CD8-positive, alpha-beta memory T cell (primary cell): ENCODE results near the gene THEM5. TPM values are rescaled to one million over a fixed set of nuclear protein-coding genes. Genes with fewer than 3 reads are reported as not detected.

Source experiments
- CTCF ChIA-PET: fragments of 350-600 bp; sonication (Branson Sonifier 250); formaldehyde crosslinking; loops from one replicate; lab custom pipeline; 2021; ENCODE audit warnings: antibody characterized with exemption; lab: Charles Lee
- POLR2A ChIA-PET: fragments of 350-600 bp; sonication (Branson Sonifier 250); formaldehyde crosslinking; loops from one replicate; lab custom pipeline; 2021; ENCODE audit warnings: antibody characterized with exemption; lab: Charles Lee
- DNase-seq, 5 donors: peaks; one replicate each; pipeline versions ENCODE4 v3.0.0 to v3.0.0-alpha.2; 2020 to 2022; ENCODE audit warnings: mixed read lengths in 1 of 5
- H3K27ac ChIP-seq: one replicate; pipeline ENCODE4 v1.7.0; 2013; ENCODE audit warnings: low read depth, mild to moderate bottlenecking, low read length, moderate library complexity
- H3K27me3 ChIP-seq: 2 replicates; pipeline ENCODE4 v1.7.0; 2013; ENCODE audit warnings: low read length, mild to moderate bottlenecking; ENCODE audit not compliant: insufficient read depth, poor library complexity, severe bottlenecking
- H3K36me3 ChIP-seq: 2 replicates; pipeline ENCODE4 v1.7.0; 2013; ENCODE audit warnings: mild to moderate bottlenecking, low read length, moderate library complexity; ENCODE audit not compliant: insufficient read depth
- H3K4me1 ChIP-seq: 2 replicates; pipeline ENCODE4 v1.7.0; 2013; ENCODE audit warnings: mild to moderate bottlenecking, low read length, moderate library complexity; ENCODE audit not compliant: insufficient read depth
- H3K4me3 ChIP-seq: 2 replicates; pipeline ENCODE4 v1.7.0; 2013; ENCODE audit warnings: mild to moderate bottlenecking, low read length
- H3K9me3 ChIP-seq: 2 replicates; pipeline ENCODE4 v1.7.0; 2013; ENCODE audit warnings: mild to moderate bottlenecking, low read length
- H3K27ac Mint-ChIP-seq, 8 donors: one replicate each; pipeline ENCODE4 v1.8.0; 2020 to 2021; ENCODE audit warnings: mixed read lengths in 8 of 8, mild to moderate bottlenecking in 6 of 8, inconsistent platforms in 3 of 8, moderate library complexity in 3 of 8
- H3K27me3 Mint-ChIP-seq, 2 donors: one replicate each; pipeline ENCODE4 v1.8.0; 2020 to 2021; ENCODE audit warnings: mixed read lengths in 2 of 2, mild to moderate bottlenecking in 1 of 2, moderate library complexity in 1 of 2
- H3K36me3 Mint-ChIP-seq, 3 donors: one replicate each; pipeline ENCODE4 v1.8.0; 2020 to 2021; ENCODE audit warnings: mixed read lengths in 3 of 3, inconsistent platforms in 1 of 3, mild to moderate bottlenecking in 1 of 3
- H3K4me1 Mint-ChIP-seq, 3 donors: one replicate each; pipeline ENCODE4 v1.8.0; 2020 to 2021; ENCODE audit warnings: mixed read lengths in 3 of 3, inconsistent platforms in 1 of 3, mild to moderate bottlenecking in 1 of 3
- H3K4me3 Mint-ChIP-seq, 7 donors: one replicate each; pipeline ENCODE4 v1.8.0; 2020 to 2021; ENCODE audit warnings: mixed read lengths in 7 of 7, mild to moderate bottlenecking in 6 of 7, moderate library complexity in 4 of 7, inconsistent platforms in 2 of 7
- H3K9me3 Mint-ChIP-seq, 5 donors: one replicate each; pipeline ENCODE4 v1.8.0; 2020 to 2022; ENCODE audit warnings: mixed read lengths in 5 of 5, mild to moderate bottlenecking in 3 of 5, moderate library complexity in 2 of 5, inconsistent platforms in 1 of 5
- polyA plus RNA-seq: library from polyadenylated mRNA; unstranded; fragments of 300-500 nt; fragmentation: Illumina TruSeq; gene quantifications from one replicate; pipeline ENCODE4 v1.2.3, GENCODE V29; 2021
- total RNA-seq, 2 experiments: library from RNA; stranded (reverse); gene quantifications; one replicate each; pipeline ENCODE4 v1.2.3, GENCODE V29; 2021

The THEM5 gene
- total and polyA plus RNA-seq, 3 experiments from 2014 or later: 0.38 TPM; not detected in 2

DNA sequence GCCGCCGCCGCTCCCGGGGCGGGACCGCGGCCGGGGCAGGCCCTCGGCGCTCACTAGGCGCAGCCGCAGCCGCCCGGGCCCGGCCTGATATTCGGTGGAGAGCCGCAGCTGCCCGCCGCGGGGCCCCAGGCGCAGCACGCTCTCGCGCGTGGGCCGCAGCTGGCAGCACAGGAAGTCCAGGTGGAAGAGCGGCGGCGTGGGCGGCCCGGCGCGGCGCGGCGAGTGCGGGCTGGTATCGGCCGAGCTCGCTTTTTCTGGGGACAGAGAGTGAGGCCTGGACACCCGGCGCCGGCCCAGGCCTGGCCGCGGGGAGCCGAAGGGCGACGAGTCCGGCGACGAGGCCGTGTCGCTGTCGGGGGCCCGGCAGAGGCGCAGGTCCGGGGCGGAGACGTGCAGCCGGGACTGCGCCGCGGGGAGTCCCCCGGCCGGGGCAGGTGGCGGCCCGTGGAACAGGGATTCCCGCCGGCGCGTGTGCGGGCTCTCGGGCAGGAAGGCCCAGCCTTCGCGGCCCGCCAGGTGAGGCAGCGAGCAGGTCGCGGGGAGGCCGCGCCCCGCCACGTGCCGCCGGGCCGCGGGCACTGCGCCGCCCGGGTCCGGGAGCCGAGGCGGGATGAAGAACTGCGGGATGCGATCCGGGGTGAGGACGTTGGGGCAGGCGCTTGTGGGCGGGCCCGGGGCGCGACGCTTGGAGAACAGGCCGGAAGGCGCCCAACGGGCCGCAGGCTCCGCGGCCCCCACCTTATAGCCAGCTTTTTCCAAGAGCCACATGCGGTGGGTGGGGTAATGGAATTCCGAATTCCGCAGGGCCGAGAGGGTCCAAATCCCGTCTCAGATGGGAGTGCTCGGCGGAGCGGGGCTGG lies 15.1 kb downstream of the THEM5 start:
- peaks cover 51 to 66% (median 60%) of the 10 kb centered on the region in 3 donors for H3K4me1 Mint-ChIP-seq
- peak in 3 of 5 donors; percentile 38 to 60 (median 43) for DNase-seq
- Histone ChIP-seq H3K27ac (peak overlapping the region; percentile 67), H3K4me3 (peak overlapping the region; percentile 74), H3K27me3 (no peaks in the 10 kb centered on the region), H3K9me3 (no peaks in the 10 kb centered on the region), H3K4me1 (peaks cover 48% of the 10 kb centered on the region), H3K36me3 (no peaks in the 10 kb centered on the region)
- POLR2A ChIA-PET: interaction anchor here (0.5 to 0.9 kb wide), 4 partner anchors 47 to 1945 kb away, joined by 3 to 4 read pairs (median 4); no protein-coding TSS in a partner anchor
- no peaks in the 10 kb centered on the region for H3K9me3 Mint-ChIP-seq
- H3K4me3 Mint-ChIP-seq: peak overlapping the region; percentile 82 to 96 (median 87)
- CTCF ChIA-PET: interaction anchor here (2.4 kb wide), 1 partner anchor 23 kb away, joined by 10 read pairs; no protein-coding TSS in a partner anchor
- peaks cover 0 to 3% (median 0%) of the 10 kb centered on the region in 3 donors for H3K36me3 Mint-ChIP-seq
- peaks cover 0 to 2% of the 10 kb centered on the region in 2 donors for H3K27me3 Mint-ChIP-seq
- peak overlapping the region; percentile 67 to 98 (median 92) for H3K27ac Mint-ChIP-seq

DNA sequence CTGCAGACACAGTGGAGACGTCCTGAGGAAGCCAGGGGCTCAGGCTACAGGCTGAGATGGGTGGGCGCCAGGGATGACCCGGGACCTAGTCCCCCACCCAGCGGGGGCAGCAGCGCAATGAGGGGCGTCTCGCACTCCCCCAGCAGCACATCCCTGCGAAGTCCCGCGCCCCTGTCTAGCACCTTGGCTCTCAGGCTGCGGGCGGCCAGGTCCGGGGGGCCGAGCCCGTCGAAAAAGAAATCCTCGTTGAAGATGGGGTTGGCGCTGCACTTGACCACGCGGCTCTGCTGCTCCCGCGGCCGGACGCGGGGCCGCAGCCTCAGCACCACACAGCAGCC lies 15.7 kb downstream of the THEM5 start:
- Mint-ChIP-seq H3K27me3 (peaks cover 0 to 2% of the 10 kb centered on the region in 2 donors), H3K4me3 (peak overlapping the region; percentile 80 to 95 (median 93)), H3K9me3 (no peaks in the 10 kb centered on the region), H3K4me1 (peaks cover 56 to 72% (median 66%) of the 10 kb centered on the region in 3 donors), H3K27ac (peak overlapping the region; percentile 87 to 99 (median 96)), H3K36me3 (peaks cover 0 to 3% (median 0%) of the 10 kb centered on the region in 3 donors)
- Histone ChIP-seq H3K27ac (no peak overlapping the region), H3K4me1 (peaks cover 51% of the 10 kb centered on the region), H3K36me3 (no peaks in the 10 kb centered on the region), H3K27me3 (no peaks in the 10 kb centered on the region), H3K4me3 (peak overlapping the region; percentile 23), H3K9me3 (no peaks in the 10 kb centered on the region)
- DNase-seq: peak in 3 of 5 donors; percentile 37 to 57 (median 40)
- POLR2A ChIA-PET: interaction anchor here (0.8 to 0.9 kb wide), 2 partner anchors 47 to 178 kb away, joined by 3 to 4 read pairs; no protein-coding TSS in a partner anchor
- CTCF ChIA-PET: interaction anchor here (2.3 to 2.4 kb wide), 2 partner anchors 23 to 244 kb away, joined by 10 to 16 read pairs; no protein-coding TSS in a partner anchor

DNA sequence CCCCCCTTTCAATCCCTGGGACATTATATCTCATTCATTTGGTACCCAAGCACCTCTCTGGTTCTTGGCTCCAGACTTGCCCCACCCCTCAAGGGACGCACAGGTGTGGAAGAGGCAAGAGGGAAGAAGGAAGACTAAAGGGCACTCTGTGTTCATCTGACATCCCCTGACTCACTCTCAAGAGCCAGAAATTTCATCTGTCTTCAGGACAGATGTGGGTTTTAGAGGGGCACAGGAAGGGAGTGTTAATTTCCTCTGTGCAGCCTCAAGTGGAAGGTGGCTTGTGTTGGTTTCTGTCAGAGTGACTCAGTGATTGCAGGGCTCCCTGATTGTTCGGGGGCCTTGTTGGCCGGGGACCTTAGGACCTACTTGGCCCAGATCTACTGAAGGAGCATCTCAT lies 16.3 kb downstream of the THEM5 start:
- H3K36me3 Mint-ChIP-seq: peaks cover 0 to 3% (median 0%) of the 10 kb centered on the region in 3 donors
- H3K27ac Mint-ChIP-seq: peak overlapping the region; percentile 87 to 99 (median 96)
- H3K4me3 ChIP-seq: peak overlapping the region; percentile 23
- no peaks in the 10 kb centered on the region for H3K9me3 Mint-ChIP-seq
- peaks cover 51% of the 10 kb centered on the region for H3K4me1 ChIP-seq
- H3K4me1 Mint-ChIP-seq: peaks cover 63 to 78% (median 72%) of the 10 kb centered on the region in 3 donors
- H3K27ac ChIP-seq: no peak overlapping the region
- POLR2A ChIA-PET: interaction anchor here (0.9 kb wide), 1 partner anchor 46 kb away, joined by 3 read pairs; no protein-coding TSS in a partner anchor
- peaks cover 0 to 2% of the 10 kb centered on the region in 2 donors for H3K27me3 Mint-ChIP-seq
- H3K27me3 ChIP-seq: no peaks in the 10 kb centered on the region
- H3K4me3 Mint-ChIP-seq: peak overlapping the region; percentile 80 to 95 (median 93)
- no peaks in the 10 kb centered on the region for H3K9me3 ChIP-seq
- CTCF ChIA-PET: interaction anchor here (0.7 to 2.4 kb wide), 21 partner anchors 9 to 387 kb away, joined by 3 to 16 read pairs (median 4); no protein-coding TSS in a partner anchor
- no peaks in the 10 kb centered on the region for H3K36me3 ChIP-seq
- peak in 2 of 5 donors; percentile 43 to 48 for DNase-seq

DNA sequence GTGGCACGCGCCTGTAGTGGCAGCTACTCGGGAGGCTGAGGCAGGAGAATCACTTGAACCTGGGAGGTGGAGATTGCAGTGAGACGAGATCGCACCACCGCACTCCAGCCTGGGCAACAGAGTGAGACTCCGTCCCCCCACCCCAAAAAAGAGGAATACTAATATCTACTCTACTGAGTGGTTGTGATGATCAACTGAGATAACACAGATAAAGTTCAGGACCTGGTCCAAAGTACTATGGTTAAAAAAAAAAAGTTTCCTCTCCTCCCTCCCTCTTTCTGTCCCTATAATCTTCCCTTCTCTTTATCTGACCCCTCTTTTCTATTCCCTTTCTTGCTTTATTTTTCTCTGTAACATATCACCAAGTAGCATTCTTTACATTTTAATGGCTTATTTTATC lies 17.9 kb downstream of the THEM5 start:
- Histone ChIP-seq H3K36me3 (no peaks in the 10 kb centered on the region), H3K27ac (no peak overlapping the region), H3K4me1 (peaks cover 56% of the 10 kb centered on the region), H3K27me3 (no peaks in the 10 kb centered on the region), H3K4me3 (no peak overlapping the region), H3K9me3 (no peaks in the 10 kb centered on the region)
- peaks cover 68 to 84% (median 76%) of the 10 kb centered on the region in 3 donors for H3K4me1 Mint-ChIP-seq
- DNase-seq: no peak
- H3K27ac Mint-ChIP-seq: peak overlapping the region in 5 of 8 donors; percentile 72 to 98 (median 85)
- no peak overlapping the region for H3K4me3 Mint-ChIP-seq
- CTCF ChIA-PET: interaction anchor here (0.9 to 2.4 kb wide), 22 partner anchors 7 to 385 kb away, joined by 3 to 16 read pairs (median 4); partner anchors contain the start of gene TDRKH
- POLR2A ChIA-PET: no interaction called here
- peaks cover 0 to 2% of the 10 kb centered on the region in 2 donors for H3K27me3 Mint-ChIP-seq
- no peaks in the 10 kb centered on the region for H3K9me3 Mint-ChIP-seq
- H3K36me3 Mint-ChIP-seq: no peaks in the 10 kb centered on the region

DNA sequence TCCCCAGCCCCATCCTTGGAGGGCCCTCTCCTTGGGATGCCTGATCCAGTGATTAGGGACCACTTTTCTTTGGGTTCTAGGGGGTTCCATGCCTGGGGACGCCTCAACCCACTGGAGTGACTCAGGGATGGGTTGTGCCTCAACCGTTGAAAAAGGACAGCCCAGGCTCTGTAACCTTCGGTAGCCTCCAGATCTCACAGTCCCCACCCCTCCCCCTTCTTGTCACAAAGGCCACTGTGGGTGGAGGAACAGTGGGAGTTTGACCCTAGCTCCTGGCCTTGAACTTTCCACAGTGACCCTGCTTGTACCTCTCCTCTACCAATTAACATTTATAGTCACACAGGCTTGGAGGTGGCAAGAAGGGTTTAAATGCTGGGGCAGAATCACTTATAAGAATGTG lies 19.3 kb downstream of the THEM5 start:
- no peaks in the 10 kb centered on the region for H3K9me3 Mint-ChIP-seq
- no peak for DNase-seq
- H3K27ac Mint-ChIP-seq: peak overlapping the region in 7 of 8 donors; percentile 70 to 99 (median 89)
- Histone ChIP-seq H3K36me3 (no peaks in the 10 kb centered on the region), H3K4me3 (no peak overlapping the region), H3K27me3 (no peaks in the 10 kb centered on the region), H3K4me1 (peaks cover 58% of the 10 kb centered on the region), H3K27ac (no peak overlapping the region), H3K9me3 (no peaks in the 10 kb centered on the region)
- ChIA-PET CTCF (interaction anchor here (1.0 to 1.2 kb wide), 2 partner anchors 99 to 240 kb away, joined by 3 read pairs; no protein-coding TSS in a partner anchor), POLR2A (interaction anchor here (0.6 kb wide), 1 partner anchor 42 kb away, joined by 3 read pairs; no protein-coding TSS in a partner anchor)
- peak overlapping the region in 1 of 7 donors; percentile 64 for H3K4me3 Mint-ChIP-seq
- no peaks in the 10 kb centered on the region for H3K36me3 Mint-ChIP-seq
- H3K4me1 Mint-ChIP-seq: peaks cover 69 to 84% (median 76%) of the 10 kb centered on the region in 3 donors
- peaks cover 0 to 2% of the 10 kb centered on the region in 2 donors for H3K27me3 Mint-ChIP-seq

DNA sequence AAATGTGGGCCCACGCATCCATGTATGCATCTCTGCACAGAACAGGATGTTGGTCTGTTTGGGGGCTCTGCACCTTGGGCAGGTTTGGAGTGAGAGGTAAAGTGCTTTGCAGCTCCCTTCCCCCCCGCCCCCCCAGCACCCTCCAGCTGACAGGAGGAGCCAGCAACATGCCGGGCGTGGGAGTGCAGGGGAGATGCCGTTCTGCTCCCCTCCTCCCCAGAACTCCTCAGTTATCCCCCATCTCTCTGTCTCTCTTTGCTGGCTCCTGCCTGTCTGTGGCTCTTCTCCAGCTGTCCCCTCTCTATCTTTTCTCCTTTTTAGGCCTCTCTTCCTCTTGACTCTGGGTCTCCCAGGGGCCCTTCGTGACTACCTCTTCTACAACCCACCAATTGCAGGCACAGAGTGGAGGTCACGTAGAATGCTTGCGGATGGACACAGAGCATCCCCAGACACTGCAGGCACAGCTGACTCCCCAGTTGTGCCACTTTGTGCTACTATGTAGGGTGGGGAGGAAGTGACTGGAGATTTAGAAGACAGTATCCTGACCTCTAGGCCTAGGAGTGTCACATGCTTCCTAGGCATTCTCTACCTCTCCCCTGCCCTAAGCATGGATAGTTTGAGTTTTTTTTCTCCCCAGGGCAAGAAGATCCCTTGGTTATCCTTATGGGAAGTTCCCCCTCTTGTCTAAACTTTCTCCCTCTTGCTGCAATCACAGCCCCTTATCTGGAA lies 20.2 kb downstream of the THEM5 start:
- H3K36me3 Mint-ChIP-seq: no peaks in the 10 kb centered on the region
- no peaks in the 10 kb centered on the region for H3K9me3 Mint-ChIP-seq
- POLR2A ChIA-PET: no interaction called here
- H3K27me3 ChIP-seq: no peaks in the 10 kb centered on the region
- H3K4me3 Mint-ChIP-seq: peak overlapping the region in 6 of 7 donors; percentile 37 to 80 (median 63)
- H3K4me1 Mint-ChIP-seq: peaks cover 75 to 88% (median 80%) of the 10 kb centered on the region in 3 donors
- no peak for DNase-seq
- no peaks in the 10 kb centered on the region for H3K9me3 ChIP-seq
- CTCF ChIA-PET: interaction anchor here (0.7 to 0.8 kb wide), 2 partner anchors 25 to 168 kb away, joined by 3 read pairs; no protein-coding TSS in a partner anchor
- H3K27ac Mint-ChIP-seq: peak overlapping the region; percentile 34 to 99 (median 90)
- H3K4me3 ChIP-seq: no peak overlapping the region
- peaks cover 0 to 2% of the 10 kb centered on the region in 2 donors for H3K27me3 Mint-ChIP-seq
- H3K4me1 ChIP-seq: peaks cover 59% of the 10 kb centered on the region
- no peak overlapping the region for H3K27ac ChIP-seq
- no peaks in the 10 kb centered on the region for H3K36me3 ChIP-seq

DNA sequence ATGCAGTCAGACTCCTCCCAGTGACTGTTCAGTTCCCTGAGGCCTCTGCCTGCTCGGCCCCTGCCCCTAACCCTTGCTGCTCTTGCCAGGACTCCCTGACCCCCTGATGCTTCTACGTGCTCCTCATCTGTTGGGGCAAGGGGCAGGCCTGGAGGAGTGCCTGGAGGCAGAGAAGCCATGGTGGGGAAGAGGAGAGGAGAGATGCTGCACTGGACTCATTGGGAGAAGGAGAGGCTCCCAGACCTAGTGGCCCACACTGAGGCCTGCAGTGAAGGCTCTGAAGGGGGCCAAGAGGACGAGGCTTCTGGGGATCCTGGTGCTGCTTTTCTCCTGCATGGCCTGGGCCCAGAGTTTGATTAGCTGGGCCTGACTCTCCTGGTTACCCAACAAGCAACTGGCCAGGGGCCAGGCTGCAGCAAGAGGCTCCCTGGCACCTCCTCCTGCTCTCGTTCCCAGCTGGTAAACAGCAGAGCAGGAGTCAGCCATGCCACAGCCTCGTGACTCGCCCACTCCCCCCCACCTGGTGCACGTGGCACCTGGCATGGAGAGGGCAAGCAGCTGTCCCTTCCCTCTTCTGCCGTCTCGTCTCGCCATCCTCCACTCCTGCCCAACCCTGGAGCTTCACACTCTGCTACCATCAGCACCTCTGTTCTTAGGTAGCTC lies 21.1 kb downstream of the THEM5 start:
- Mint-ChIP-seq H3K4me1 (peaks cover 78 to 92% (median 83%) of the 10 kb centered on the region in 3 donors), H3K9me3 (no peaks in the 10 kb centered on the region), H3K27me3 (peaks cover 0 to 2% of the 10 kb centered on the region in 2 donors), H3K36me3 (no peaks in the 10 kb centered on the region), H3K27ac (peak overlapping the region; percentile 47 to 99 (median 88)), H3K4me3 (peak overlapping the region in 6 of 7 donors; percentile 55 to 70 (median 67))
- no peaks in the 10 kb centered on the region for H3K27me3 ChIP-seq
- no peaks in the 10 kb centered on the region for H3K36me3 ChIP-seq
- ChIA-PET CTCF (interaction anchor here (0.5 to 0.8 kb wide), 3 partner anchors 24 to 169 kb away, joined by 3 read pairs; no protein-coding TSS in a partner anchor), POLR2A (no interaction called here)
- no peak for DNase-seq
- no peaks in the 10 kb centered on the region for H3K9me3 ChIP-seq
- H3K4me1 ChIP-seq: peaks cover 63% of the 10 kb centered on the region
- H3K4me3 ChIP-seq: no peak overlapping the region
- H3K27ac ChIP-seq: no peak overlapping the region
